NCI-H146 treated with DMSO at 0.1 percent for 48 hours (cell line): Measurements from ENCODE around the gene OR5A2.
"Not testable (repeated sequence)": the region's sequence is repeated elsewhere in the genome, so short reads cannot be mapped to it uniquely, and the experiment has no call there.

ENCODE experiments used
- DNase-seq: peaks from one replicate; lab custom pipeline; 2025; ENCODE audit not compliant: unreplicated experiment; lab: John Stamatoyannopoulos, UW

Gene OR5A2, protein sequence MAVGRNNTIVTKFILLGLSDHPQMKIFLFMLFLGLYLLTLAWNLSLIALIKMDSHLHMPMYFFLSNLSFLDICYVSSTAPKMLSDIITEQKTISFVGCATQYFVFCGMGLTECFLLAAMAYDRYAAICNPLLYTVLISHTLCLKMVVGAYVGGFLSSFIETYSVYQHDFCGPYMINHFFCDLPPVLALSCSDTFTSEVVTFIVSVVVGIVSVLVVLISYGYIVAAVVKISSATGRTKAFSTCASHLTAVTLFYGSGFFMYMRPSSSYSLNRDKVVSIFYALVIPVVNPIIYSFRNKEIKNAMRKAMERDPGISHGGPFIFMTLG

GRCh38 chr11:59426361-59427067 is at the start of gene OR5A2:
OR5A2 (minus strand) TSS chr11:59426413; CDS start chr11:59422953, 3,460 bp downstream.
- no peak for DNase-seq

DNA sequence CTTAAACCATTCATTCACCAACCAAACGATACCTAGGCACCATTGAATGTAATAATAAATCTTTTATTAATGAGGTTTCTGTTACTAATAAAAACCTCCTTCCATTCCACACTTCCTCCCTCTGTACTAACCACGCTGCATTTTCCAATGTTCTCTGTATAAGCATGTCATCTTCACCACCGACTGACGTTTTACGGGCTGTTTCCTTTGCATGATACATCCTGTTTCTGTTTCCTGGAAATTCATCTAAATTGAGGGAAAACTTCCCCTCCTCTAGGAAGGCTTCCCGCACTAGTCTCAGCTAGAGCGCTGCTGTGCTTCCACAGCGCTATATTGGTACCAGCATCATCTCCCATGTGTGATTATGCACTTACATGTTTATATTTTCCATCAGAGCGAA is 49.0 kb upstream of the OR5A2 start:
- DNase-seq: no peak

GRCh38 chr11:59473015-59473414 is 46.8 kb upstream of the OR5A2 start, which contains the start of gene OR4D10:
OR4D10 (plus strand) TSS chr11:59473315; CDS start chr11:59477430, 4,115 bp downstream.
- no peak for DNase-seq

- DNase-seq: no peak
Observed at GRCh38 chr11:59463190-59463641, 37.0 kb upstream of the OR5A2 start.

DNA sequence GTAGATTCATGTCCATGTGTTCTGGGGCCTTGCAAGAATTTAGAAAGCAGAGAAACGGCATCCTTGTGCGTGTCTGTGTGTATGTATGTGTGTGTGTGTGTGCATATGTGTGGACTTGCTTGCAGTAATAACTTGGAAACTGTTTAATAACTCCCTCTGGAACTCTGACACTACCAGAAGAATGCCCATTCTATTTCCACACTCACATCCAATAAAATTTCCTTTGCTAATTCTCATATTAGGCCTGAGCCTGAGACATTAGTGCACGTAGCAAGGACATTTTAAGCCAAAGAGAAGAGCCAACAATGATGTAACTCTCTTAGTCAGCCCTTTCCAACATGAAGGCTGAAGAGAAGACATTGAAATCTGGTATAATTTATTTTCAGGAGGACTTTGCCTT is 33.7 kb upstream of the OR5A2 start:
- DNase-seq: no peak

DNA sequence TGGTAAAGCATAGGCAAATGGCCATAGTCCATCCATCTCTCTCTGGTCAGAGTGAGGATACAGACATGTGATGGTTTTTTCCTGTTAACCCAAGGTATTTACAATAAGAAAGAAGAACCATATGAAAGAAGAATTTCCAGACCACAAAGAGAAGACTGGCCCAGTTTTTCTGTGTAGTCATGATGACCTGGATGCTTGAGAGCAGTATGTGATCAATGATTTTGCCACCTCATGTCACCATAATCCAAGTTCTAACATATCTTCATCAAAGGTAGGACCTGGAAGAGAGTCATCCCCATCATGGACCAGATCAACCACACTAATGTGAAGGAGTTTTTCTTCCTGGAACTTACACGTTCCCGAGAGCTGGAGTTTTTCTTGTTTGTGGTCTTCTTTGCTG is 30.4 kb upstream of the OR5A2 start, which contains the start of gene OR4D6:
TSS of gene OR4D6 (plus strand) at position 301 of the 400 bp plus-strand sequence. CDS start at position 301, 0 bp downstream.
- DNase-seq: no peak

DNA sequence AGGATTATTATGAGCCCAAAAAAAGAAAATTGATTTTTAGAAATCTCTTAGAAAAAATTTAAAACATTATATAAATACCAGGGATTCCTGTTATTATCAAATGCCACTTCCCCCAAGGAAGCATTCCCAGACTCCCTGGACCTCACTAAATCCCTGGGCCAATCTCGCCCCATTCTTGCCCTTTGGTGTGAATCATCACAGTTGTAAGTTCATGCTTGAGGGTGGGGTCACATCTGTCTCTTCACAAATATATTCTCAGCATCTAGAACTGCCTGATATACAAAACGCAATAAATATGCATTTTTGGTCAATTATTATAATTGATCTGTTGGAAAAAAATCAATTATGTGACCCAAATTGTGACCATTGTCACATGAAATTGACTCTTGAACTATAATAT is 22.3 kb upstream of the OR5A2 start:
- DNase-seq: no peak

- not testable (repeated sequence) for DNase-seq
Observed at GRCh38 chr11:59445624-59446023, 19.4 kb upstream of the OR5A2 start.

GRCh38 chr11:59437770-59438169 is 11.6 kb upstream of the OR5A2 start:
- DNase-seq: no peak

- DNase-seq: no peak
Observed at GRCh38 chr11:59436169-59436568, 10.0 kb upstream of the OR5A2 start, which contains the start of gene OR5A1. OR5A1 (plus strand) TSS chr11:59436469; CDS start chr11:59443169, 6,700 bp downstream.

DNA sequence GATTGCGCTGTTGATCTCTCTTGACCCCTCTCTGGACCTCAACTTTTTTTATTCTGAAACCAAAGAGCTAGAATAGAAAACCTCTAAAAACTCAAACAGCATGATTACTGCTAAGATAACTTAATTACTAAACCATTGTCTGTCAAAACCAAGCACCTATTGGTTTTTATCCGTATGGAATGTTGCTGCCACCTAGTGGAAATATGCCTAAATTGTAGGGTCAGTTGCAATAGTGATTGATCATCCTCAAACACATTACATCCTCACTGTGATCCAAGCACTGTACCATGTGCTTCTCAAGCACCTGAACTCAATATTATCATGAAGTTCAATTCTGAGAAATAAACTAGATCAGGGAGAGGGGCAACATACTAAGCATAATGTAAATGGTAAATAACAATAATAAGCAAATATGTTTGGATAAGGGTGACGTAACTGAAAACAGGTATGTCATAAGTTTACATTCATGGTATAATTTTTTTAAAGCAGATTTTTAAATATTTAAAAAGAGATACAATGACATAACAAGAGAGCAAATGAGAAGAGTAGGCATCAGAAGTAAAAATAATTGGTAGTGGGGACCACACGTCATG is 3.8 kb upstream of the OR5A2 start:
- DNase-seq: peak; percentile 10

GRCh38 chr11:59427068-59427382 is 812 bp upstream of the OR5A2 start:
- no peak for DNase-seq

DNA sequence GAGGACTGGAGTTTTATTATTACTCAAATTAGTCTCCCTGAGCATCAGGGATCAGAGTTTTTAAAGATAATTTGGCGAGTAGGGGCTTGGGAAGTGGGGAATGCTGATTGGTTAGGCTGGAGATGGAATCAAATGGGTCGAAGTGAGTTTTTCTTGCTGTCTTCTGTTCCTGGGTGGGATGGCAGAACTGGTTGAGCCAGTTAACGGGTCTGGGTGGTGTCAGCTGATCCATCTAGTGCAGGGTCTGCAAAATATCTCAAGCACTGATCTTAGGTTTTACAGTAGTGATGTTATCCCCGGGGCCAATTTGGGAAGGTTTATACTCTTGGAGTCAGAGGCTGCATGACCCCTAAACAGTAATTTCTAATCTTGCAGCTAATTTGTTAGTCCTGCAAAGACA is 1.1 kb downstream of the OR5A2 start:
- no peak for DNase-seq

DNA sequence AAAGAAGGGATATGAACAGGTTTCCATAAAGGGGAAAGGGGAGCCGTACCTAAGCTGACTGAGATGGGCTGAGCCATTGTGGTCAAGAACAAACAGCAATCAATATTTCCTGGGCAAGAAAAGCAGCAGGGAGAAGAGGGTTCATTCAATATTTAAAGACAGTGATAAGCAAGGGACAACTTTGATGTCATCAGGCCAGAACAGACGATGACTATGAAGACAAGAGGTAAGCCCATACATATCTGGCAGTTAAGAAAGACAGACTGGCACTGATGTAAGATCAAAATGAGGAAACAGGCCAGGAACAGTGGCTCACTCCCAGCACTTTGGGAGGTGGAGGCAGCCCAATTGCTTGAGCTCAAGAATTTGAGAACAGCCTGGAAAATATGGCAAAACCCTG is 2.4 kb downstream of the OR5A2 start:
- DNase-seq: no peak

DNA sequence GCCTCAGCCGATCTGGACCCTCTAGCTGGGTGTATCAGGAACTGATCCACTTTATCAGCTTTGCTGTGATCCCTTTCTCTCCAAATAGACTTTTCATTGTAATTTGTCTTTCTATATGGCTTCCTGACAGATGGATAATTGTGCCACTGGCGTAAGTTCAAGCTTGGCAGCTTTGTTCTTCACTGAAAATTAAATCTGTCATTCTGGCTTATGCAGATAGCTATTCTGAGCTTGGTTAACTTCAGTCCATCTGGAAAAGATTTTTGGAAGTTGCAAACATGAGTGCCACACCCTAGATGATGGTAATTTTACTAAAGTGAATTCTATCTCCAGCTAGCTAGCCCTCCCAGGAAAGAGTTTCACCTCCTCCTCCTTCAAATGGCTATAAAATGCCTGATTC is 8.1 kb downstream of the OR5A2 start:
- no peak for DNase-seq

GRCh38 chr11:59417023-59417422 is 9.2 kb downstream of the OR5A2 start:
- no peak for DNase-seq

GRCh38 chr11:59416613-59417012 is 9.6 kb downstream of the OR5A2 start:
- no peak for DNase-seq

- no peak for DNase-seq
Observed at GRCh38 chr11:59415111-59415510, 11.1 kb downstream of the OR5A2 start.

GRCh38 chr11:59413646-59414045 is 12.6 kb downstream of the OR5A2 start:
- DNase-seq: no peak

DNA sequence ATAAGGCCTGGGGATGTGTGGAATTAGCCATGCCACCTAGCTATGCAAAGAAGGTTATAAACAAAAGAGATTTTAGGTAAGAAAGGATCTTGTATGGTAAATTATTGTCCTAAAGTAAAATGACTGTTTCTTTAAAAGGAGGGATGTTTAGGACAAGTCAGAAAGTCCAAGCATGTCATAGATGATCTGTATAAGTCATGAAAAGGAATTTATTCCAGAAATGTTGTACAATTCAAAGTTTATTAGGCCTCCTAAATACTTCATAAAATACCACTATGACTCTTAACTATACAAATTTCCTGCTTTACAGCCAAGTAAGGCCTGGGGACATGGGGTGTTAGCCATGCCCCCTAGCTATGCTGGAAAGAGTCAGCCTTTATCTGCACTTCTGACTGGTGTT is 22.7 kb downstream of the OR5A2 start:
- no peak for DNase-seq

DNA sequence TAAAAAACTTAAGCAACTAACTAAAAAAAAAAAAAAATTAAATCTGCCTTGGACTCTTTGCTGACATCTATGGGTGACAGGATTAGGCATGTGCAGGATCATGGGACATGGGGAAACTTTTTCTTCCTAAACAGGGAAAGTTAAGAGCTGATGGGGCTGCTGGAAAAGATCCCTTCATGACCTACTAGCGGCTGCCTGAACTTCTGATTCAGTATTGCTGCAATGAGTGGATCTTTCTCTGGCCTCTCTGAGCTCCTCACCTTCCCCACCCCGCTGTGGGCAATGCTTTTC is 25.0 kb downstream of the OR5A2 start:
- no peak for DNase-seq
